ENCODE results near the gene SYCP2. TPM values are rescaled to one million over a fixed set of nuclear protein-coding genes. Genes with fewer than 3 reads are reported as not detected.
"Not testable (repeated sequence)": the region's sequence is repeated elsewhere in the genome, so short reads cannot be mapped to it uniquely, and the experiment has no call there.

Gene SYCP2
- total RNA-seq, 1 donor from 2014 or later, result 1.9 TPM

GRCh38 chr20:59891581-59891980 lies 41.9 kb downstream of the SYCP2 start:
- no peak overlapping the region for H3K4me3 ChIP-seq
- intact Hi-C loops (cut with DNase I), result no loop called here
- H3K27me3 ChIP-seq, result no peaks in the 10 kb centered on the region
- H3K27ac ChIP-seq, result no peak overlapping the region
- H3K36me3 ChIP-seq, result no peaks in the 10 kb centered on the region
- H3K4me1 ChIP-seq, result no peaks in the 10 kb centered on the region
- no peak for ATAC-seq
- no peak for TF ChIP-seq CTCF (IDR thresholded peaks at IDR 0.05)
- DNase-seq, result no peak
- no peaks in the 10 kb centered on the region for H3K9me3 ChIP-seq

GRCh38 chr20:59890035-59890434 lies 43.4 kb downstream of the SYCP2 start:
- H3K27ac ChIP-seq; H3K4me1 ChIP-seq; H3K36me3 ChIP-seq; intact Hi-C loops (cut with DNase I); H3K4me3 ChIP-seq; DNase-seq; H3K9me3 ChIP-seq; H3K27me3 ChIP-seq; ATAC-seq: not testable (repeated sequence)

DNA sequence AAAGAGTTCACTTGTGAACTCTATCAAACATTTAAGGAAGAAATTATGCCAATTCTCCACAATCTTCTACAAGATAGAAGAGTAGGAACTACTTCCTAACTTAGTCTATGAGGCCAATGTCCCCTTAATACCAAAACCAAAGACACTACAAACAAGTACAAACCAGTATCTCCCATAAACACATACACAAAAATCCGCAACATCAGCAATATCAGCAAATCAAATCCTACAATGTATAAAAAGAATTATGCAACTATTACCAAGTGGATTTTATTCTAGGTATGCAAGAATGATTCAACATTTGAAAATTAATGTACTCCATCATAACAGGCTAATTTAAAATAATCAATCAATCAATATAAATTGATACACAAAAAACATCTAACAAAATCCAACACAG lies 45.4 kb downstream of the SYCP2 start:
- no peak for TF ChIP-seq CTCF (IDR thresholded peaks at IDR 0.05)
- ATAC-seq (no peak), DNase-seq (no peak)
- Histone ChIP-seq H3K36me3 (no peaks in the 10 kb centered on the region), H3K27ac (no peak overlapping the region), H3K27me3 (no peaks in the 10 kb centered on the region), H3K4me1 (no peaks in the 10 kb centered on the region), H3K9me3 (no peaks in the 10 kb centered on the region), H3K4me3 (no peak overlapping the region)
- intact Hi-C loops (cut with DNase I), result no loop called here

DNA sequence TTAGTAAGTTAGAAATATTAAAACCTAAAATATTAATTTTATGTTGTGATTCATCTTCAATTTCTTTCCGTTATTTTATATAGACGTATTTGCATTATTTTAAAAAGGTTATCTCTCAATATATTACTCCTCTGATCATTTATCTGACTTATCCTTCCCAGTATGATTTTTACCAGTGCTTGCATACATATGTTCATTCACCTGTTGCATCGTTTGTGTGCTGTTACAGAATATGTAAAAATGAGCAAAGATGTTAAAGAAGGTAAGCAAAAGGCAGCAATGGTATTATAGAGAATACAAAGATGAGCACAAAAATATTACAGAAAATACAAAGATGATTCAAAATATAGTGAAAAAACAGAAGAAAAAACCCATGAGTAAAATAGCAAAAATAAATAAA lies 48.9 kb downstream of the SYCP2 start:
- Histone ChIP-seq H3K27ac (no peak overlapping the region), H3K4me1 (no peaks in the 10 kb centered on the region), H3K27me3 (no peaks in the 10 kb centered on the region), H3K9me3 (no peaks in the 10 kb centered on the region), H3K36me3 (no peaks in the 10 kb centered on the region), H3K4me3 (no peak overlapping the region)
- no peak for DNase-seq
- intact Hi-C loops (cut with DNase I), result no loop called here
- no peak for TF ChIP-seq CTCF (IDR thresholded peaks at IDR 0.05)
- no peak for ATAC-seq

- H3K4me1 ChIP-seq, result no peaks in the 10 kb centered on the region
- intact Hi-C loops (cut with DNase I), result no loop called here
- no peak overlapping the region for H3K4me3 ChIP-seq
- no peak for TF ChIP-seq CTCF (IDR thresholded peaks at IDR 0.05)
- no peaks in the 10 kb centered on the region for H3K27me3 ChIP-seq
- no peaks in the 10 kb centered on the region for H3K36me3 ChIP-seq
- no peak overlapping the region for H3K27ac ChIP-seq
- ATAC-seq (no peak), DNase-seq (no peak)
- H3K9me3 ChIP-seq, result no peaks in the 10 kb centered on the region
Observed at GRCh38 chr20:59880198-59880597, 53.2 kb downstream of the SYCP2 start.

DNA sequence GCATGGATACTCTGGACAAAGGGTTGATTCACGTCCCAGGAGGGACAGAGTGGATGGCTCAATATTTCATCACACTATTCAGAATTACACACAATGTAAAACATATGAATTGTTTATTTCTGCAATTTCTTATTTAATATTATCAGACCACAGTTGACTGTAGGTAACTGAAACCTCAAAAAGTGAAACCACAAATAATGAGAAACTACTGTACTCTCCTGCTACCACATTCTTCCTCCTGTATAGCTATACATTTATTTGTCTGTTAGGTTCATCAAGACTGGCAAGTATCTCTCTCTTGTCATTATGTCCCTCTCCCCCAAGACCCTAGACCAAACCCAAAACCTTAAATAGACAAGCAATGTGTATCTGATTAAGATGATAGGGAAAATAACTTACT lies 60.0 kb downstream of the SYCP2 start:
- intact Hi-C loops (cut with DNase I), result no loop called here
- DNase-seq (no peak), ATAC-seq (no peak)
- no peaks in the 10 kb centered on the region for H3K27me3 ChIP-seq
- H3K9me3 ChIP-seq, result no peaks in the 10 kb centered on the region
- H3K4me3 ChIP-seq, result no peak overlapping the region
- H3K36me3 ChIP-seq, result no peaks in the 10 kb centered on the region
- TF ChIP-seq CTCF (IDR thresholded peaks at IDR 0.05), result no peak
- no peak overlapping the region for H3K27ac ChIP-seq
- no peaks in the 10 kb centered on the region for H3K4me1 ChIP-seq
